ENCODE data around the gene FARS2.
A peak's percentile ranks its signal among the peaks of the same experiment; 100 is the strongest.

The FARS2 gene

DNA sequence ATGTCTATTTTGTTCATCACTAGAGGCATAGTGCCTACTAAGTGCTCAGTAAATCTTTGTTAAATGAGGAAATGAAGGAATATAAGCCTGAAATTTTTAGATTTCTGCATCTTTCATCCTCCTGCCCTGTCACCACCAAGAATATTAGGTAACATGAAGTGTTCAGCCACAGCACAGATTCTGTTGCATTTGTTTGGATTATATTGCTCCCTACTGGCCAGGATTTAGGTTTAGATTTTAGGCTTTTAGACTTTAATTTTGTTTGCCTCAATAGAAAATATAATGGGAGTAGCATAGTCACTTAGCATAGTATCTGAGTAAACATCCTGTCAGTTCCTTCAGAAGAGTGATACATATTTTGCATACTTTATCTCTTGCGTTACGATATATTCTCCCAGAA lies 14.2 kb downstream of the FARS2 start:
- TF ChIP-seq, protein P1, sequence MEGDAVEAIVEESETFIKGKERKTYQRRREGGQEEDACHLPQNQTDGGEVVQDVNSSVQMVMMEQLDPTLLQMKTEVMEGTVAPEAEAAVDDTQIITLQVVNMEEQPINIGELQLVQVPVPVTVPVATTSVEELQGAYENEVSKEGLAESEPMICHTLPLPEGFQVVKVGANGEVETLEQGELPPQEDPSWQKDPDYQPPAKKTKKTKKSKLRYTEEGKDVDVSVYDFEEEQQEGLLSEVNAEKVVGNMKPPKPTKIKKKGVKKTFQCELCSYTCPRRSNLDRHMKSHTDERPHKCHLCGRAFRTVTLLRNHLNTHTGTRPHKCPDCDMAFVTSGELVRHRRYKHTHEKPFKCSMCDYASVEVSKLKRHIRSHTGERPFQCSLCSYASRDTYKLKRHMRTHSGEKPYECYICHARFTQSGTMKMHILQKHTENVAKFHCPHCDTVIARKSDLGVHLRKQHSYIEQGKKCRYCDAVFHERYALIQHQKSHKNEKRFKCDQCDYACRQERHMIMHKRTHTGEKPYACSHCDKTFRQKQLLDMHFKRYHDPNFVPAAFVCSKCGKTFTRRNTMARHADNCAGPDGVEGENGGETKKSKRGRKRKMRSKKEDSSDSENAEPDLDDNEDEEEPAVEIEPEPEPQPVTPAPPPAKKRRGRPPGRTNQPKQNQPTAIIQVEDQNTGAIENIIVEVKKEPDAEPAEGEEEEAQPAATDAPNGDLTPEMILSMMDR (IDR thresholded peaks at IDR 0.05; ENCODE audit: low read depth, low read length, missing control alignments) = no peak
- no peak overlapping the region for H3K4me3 ChIP-seq (ENCODE audit: low read depth, low read length)
- DNase-seq (ENCODE audit: low read depth) = no peak

- H3K4me3 ChIP-seq (ENCODE audit: low read depth, low read length) = no peak overlapping the region
- TF ChIP-seq, protein P1 (IDR thresholded peaks at IDR 0.05; ENCODE audit: low read depth, low read length, missing control alignments) = no peak
- no peak for DNase-seq (ENCODE audit: low read depth)
Measured at GRCh38 chr6:5276581-5276980, 15.3 kb downstream of the FARS2 start.

- DNase-seq (ENCODE audit: low read depth) = no peak
- H3K4me3 ChIP-seq (ENCODE audit: low read depth, low read length) = no peak overlapping the region; the same call in 1 of the 2 replicates
- TF ChIP-seq, protein P1 (IDR thresholded peaks at IDR 0.05; ENCODE audit: low read depth, low read length, missing control alignments) = no peak
Measured at GRCh38 chr6:5277589-5277988, 16.3 kb downstream of the FARS2 start.

DNA sequence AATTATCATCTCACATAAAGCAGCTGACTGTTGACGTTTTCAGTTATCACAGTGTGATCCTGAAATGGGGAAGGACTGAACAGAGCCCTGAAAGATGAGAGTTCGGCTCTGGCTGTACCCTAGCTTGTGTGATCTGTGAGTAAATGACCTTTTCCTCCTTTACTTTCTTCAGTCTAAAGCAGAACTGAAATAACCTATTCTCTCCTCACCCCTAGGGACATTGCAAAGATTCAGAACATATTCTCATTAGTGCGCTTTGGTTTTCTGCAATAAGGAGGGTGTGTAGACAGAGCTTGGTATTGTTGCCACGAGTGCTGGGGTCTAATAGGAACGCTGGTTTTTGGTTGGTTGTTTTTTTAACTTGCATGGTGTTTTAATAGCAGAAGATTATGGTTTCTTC lies 16.7 kb downstream of the FARS2 start:
- no peak overlapping the region for H3K4me3 ChIP-seq (ENCODE audit: low read depth, low read length)
- TF ChIP-seq, protein P1 (IDR thresholded peaks at IDR 0.05; ENCODE audit: low read depth, low read length, missing control alignments) = peak; percentile 2
- peak; percentile 73 for DNase-seq (ENCODE audit: low read depth)

DNA sequence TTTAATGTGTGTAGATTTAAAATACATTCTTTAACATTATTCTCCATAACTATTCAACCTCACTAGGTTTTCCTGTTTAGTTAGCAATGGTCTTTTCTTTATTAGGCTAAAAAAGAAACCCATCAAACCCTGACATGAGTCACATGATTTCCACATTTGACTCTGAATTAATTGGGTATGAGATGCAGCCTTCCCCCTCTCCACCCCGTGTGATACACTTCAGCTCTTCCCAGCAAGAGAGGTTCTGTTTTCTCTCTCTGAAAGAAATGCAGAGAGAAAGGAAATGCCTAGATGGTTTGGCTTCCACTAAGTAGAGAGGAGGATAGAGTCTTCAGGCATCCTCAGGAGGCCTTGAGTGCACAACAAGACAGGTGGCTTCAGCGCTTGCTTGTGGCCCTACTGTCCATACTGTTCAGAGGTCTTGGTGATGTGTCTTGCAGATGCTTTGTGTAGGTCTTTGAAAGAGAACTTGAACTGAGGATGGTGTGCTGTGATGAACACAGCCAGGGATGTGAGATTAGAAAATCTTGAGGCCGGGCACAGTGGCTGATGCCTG lies 17.3 kb downstream of the FARS2 start:
- no peak for DNase-seq (ENCODE audit: low read depth)
- TF ChIP-seq, protein P1 (IDR thresholded peaks at IDR 0.05; ENCODE audit: low read depth, low read length, missing control alignments) = no peak
- H3K4me3 ChIP-seq (ENCODE audit: low read depth, low read length) = no peak overlapping the region; the same call in 1 of the 2 replicates

DNA sequence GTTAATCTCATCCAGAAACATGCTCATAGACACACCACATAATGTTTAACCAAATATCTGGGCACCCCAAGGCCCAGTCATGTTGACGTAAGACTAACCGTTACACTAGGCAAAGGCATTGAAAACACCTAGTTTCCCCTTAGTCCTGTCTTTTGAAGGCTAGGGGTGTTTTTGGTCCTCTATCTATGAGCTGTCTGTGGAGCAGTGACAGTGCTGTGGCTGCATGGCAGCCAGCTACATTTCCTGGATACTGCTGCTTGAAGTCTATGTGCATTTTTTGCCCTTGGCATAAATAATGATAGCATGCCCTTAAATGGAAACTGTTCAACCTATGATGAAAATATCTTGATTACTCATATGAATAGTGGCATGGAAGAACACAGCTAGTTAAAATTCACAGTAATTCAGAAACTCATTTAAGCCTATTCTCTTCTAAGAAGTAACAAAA lies 18.6 kb downstream of the FARS2 start:
- H3K4me3 ChIP-seq (ENCODE audit: low read depth, low read length) = no peak overlapping the region
- TF ChIP-seq, protein P1 (IDR thresholded peaks at IDR 0.05; ENCODE audit: low read depth, low read length, missing control alignments) = no peak
- DNase-seq (ENCODE audit: low read depth) = no peak

GRCh38 chr6:5280920-5281319 lies 19.6 kb downstream of the FARS2 start:
- DNase-seq (ENCODE audit: low read depth) = no peak
- TF ChIP-seq, protein P1 (IDR thresholded peaks at IDR 0.05; ENCODE audit: low read depth, low read length, missing control alignments) = no peak
- H3K4me3 ChIP-seq (ENCODE audit: low read depth, low read length) = no peak overlapping the region

Data from GM12864 (cell line).